H9 (cell line): ENCODE results near the gene TTC3. TPM values are rescaled to one million over a fixed set of nuclear protein-coding genes. Genes with fewer than 3 reads are reported as not detected.
A peak's percentile ranks its signal among the peaks of the same experiment; 100 is the strongest.

Experiments
- DNase-seq: peaks from one replicate; pipeline ENCODE4 v3.0.0-alpha.2; 2017
- H2AFZ ChIP-seq: one replicate; pipeline ENCODE4 v1.6.1; 2013; ENCODE audit warnings: mild to moderate bottlenecking, low read length, control low read depth, moderate library complexity
- H2AK5ac ChIP-seq: 2 replicates; pipeline ENCODE4 v1.6.1; 2013; ENCODE audit warnings: low read length, control low read depth, mixed read lengths; ENCODE audit not compliant: insufficient read length
- H2BK120ac ChIP-seq: one replicate; pipeline ENCODE4 v1.6.1; 2013; ENCODE audit warnings: low read depth, mild to moderate bottlenecking, low read length, control low read depth, inconsistent platforms; ENCODE audit not compliant: poor library complexity, severe bottlenecking
- H2BK12ac ChIP-seq: 2 replicates; pipeline ENCODE4 v1.6.1; 2013; ENCODE audit warnings: low read length, control low read depth, mixed read lengths, low read depth; ENCODE audit not compliant: insufficient read length
- H2BK15ac ChIP-seq: 2 replicates; pipeline ENCODE4 v1.6.1; 2013; ENCODE audit warnings: low read depth, low read length, control low read depth
- H2BK20ac ChIP-seq: one replicate; pipeline ENCODE4 v1.6.1; 2013; ENCODE audit warnings: low read depth, mild to moderate bottlenecking, low read length, control low read depth, inconsistent platforms; ENCODE audit not compliant: poor library complexity, severe bottlenecking
- H2BK5ac ChIP-seq: 2 replicates; pipeline ENCODE4 v1.6.1; 2013; ENCODE audit warnings: low read length, control low read depth, mixed read lengths; ENCODE audit not compliant: insufficient read length
- H3K14ac ChIP-seq: 2 replicates; pipeline ENCODE4 v1.6.1; 2013; ENCODE audit warnings: low read length, control low read depth; ENCODE audit not compliant: insufficient read depth
- H3K18ac ChIP-seq: 2 replicates; pipeline ENCODE4 v1.6.1; 2013; ENCODE audit warnings: low read depth, mild to moderate bottlenecking, mixed read lengths, low read length, control low read depth; ENCODE audit not compliant: insufficient read length
- H3K23ac ChIP-seq: 2 replicates; pipeline ENCODE4 v1.6.1; 2013; ENCODE audit warnings: low read length, control low read depth, mixed read lengths, low read depth; ENCODE audit not compliant: insufficient read length
- H3K23me2 ChIP-seq: 2 replicates; pipeline ENCODE4 v1.6.1; 2013; ENCODE audit warnings: low read depth, mild to moderate bottlenecking, mixed read lengths, low read length, control low read depth; ENCODE audit not compliant: insufficient read length, poor library complexity, severe bottlenecking
- H3K27ac ChIP-seq: 2 replicates; pipeline ENCODE4 v1.5.1; 2013; ENCODE audit warnings: low read length, control low read depth, mixed read lengths, low read depth; ENCODE audit not compliant: insufficient read length
- H3K27me3 ChIP-seq: 2 replicates; pipeline ENCODE4 v1.6.1; 2013; ENCODE audit warnings: low read length, control low read depth, inconsistent platforms; ENCODE audit not compliant: insufficient read depth
- H3K4ac ChIP-seq: 2 replicates; pipeline ENCODE4 v1.6.1; 2013; ENCODE audit warnings: low read depth, mild to moderate bottlenecking, control low read depth, inconsistent platforms, low read length, moderate library complexity
- H3K4me1 ChIP-seq: 2 replicates; pipeline ENCODE4 v1.6.1; 2013; ENCODE audit warnings: low read length, control low read depth, inconsistent platforms; ENCODE audit not compliant: insufficient read depth
- H3K4me2 ChIP-seq: 2 replicates; pipeline ENCODE4 v1.6.1; 2013; ENCODE audit warnings: low read length, control low read depth, mixed read lengths; ENCODE audit not compliant: insufficient read length, insufficient read depth
- H3K56ac ChIP-seq: 2 replicates; pipeline ENCODE4 v1.6.1; 2013; ENCODE audit warnings: low read depth, mild to moderate bottlenecking, mixed read lengths, low read length, control low read depth; ENCODE audit not compliant: insufficient read length
- H3K79me1 ChIP-seq: 2 replicates; pipeline ENCODE4 v1.6.1; 2013; ENCODE audit warnings: low read depth, mild to moderate bottlenecking, moderate library complexity, low read length, control low read depth, inconsistent platforms; ENCODE audit not compliant: insufficient read depth, poor library complexity, severe bottlenecking
- H3K79me2 ChIP-seq: 2 replicates; pipeline ENCODE4 v1.6.1; 2013; ENCODE audit warnings: low read length, control low read depth, inconsistent platforms; ENCODE audit not compliant: insufficient read depth
- H3K9ac ChIP-seq: 2 replicates; pipeline ENCODE4 v1.6.1; 2013; ENCODE audit warnings: low read length, control low read depth, mixed read lengths; ENCODE audit not compliant: insufficient read length; ENCODE audit errors: extremely low read depth
- H3K9me3 ChIP-seq: one replicate; pipeline ENCODE4 v1.6.1; 2013; ENCODE audit warnings: low read depth, low read length, inconsistent platforms; ENCODE audit not compliant: control insufficient read depth
- H3T11ph ChIP-seq: one replicate; pipeline ENCODE4 v1.6.1; 2013; ENCODE audit warnings: mild to moderate bottlenecking, low read length, control low read depth, inconsistent platforms
- H4K20me1 ChIP-seq: one replicate; pipeline ENCODE4 v1.6.1; 2013; ENCODE audit not compliant: control insufficient read depth, insufficient read length, insufficient read depth
- H4K5ac ChIP-seq: 2 replicates; pipeline ENCODE4 v1.6.1; 2013; ENCODE audit warnings: low read depth, mild to moderate bottlenecking, mixed read lengths, low read length, control low read depth; ENCODE audit not compliant: insufficient read length
- H4K8ac ChIP-seq: replicated peaks from 2 replicates; pipeline ENCODE4 v1.6.1; 2013; ENCODE audit warnings: low read length, control low read depth, mixed read lengths, low read depth; ENCODE audit not compliant: insufficient read length
- H4K91ac ChIP-seq: 2 replicates; pipeline ENCODE4 v1.6.1; 2013; ENCODE audit warnings: low read depth, mild to moderate bottlenecking, moderate library complexity, mixed read lengths, low read length, control low read depth; ENCODE audit not compliant: insufficient read length
- H3K27ac Mint-ChIP-seq, 3 experiments: 2 replicates in 2 of 3; 3 replicates in 1 of 3; pipeline ENCODE4 v1.8.0; 2020 to 2021; ENCODE audit warnings: mixed read lengths in 3 of 3, mild to moderate bottlenecking in 1 of 3, moderate library complexity in 1 of 3
- H3K27me3 Mint-ChIP-seq: 2 replicates; pipeline ENCODE4 v1.8.0; 2021; ENCODE audit warnings: low read depth, mild to moderate bottlenecking, moderate library complexity, mixed read lengths
- H3K36me3 Mint-ChIP-seq, 3 experiments: 2 replicates in 2 of 3; 3 replicates in 1 of 3; pipeline ENCODE4 v1.8.0; 2020 to 2021; ENCODE audit warnings: low read depth in 3 of 3, mixed read lengths in 3 of 3; ENCODE audit not compliant: insufficient read depth in 1 of 3
- H3K4me1 Mint-ChIP-seq, 2 experiments: 2 replicates each; pipeline ENCODE4 v1.8.0; 2020; ENCODE audit warnings: mixed read lengths in 2 of 2
- H3K4me3 Mint-ChIP-seq, 2 experiments: 2 replicates in 1 of 2; 3 replicates in 1 of 2; pipeline ENCODE4 v1.8.0; 2020 to 2021; ENCODE audit warnings: mild to moderate bottlenecking in 2 of 2, mixed read lengths in 2 of 2, moderate library complexity in 1 of 2
- H3K9me3 Mint-ChIP-seq, 2 experiments: 2 replicates in 1 of 2; 3 replicates in 1 of 2; pipeline ENCODE4 v1.8.0; 2020; ENCODE audit warnings: mild to moderate bottlenecking in 2 of 2, mixed read lengths in 2 of 2, moderate library complexity in 1 of 2
- WGBS: extraction: QIAGEN DNeasy Blood & Tissue Kit; methylation state at CpG from one replicate; pipeline ENCODE4 v1.1.7; 2013; ENCODE audit warnings: missing lambda C conversion rate, low lambda C conversion rate, mixed read lengths; ENCODE audit not compliant: insufficient read length; ENCODE audit errors: extremely low coverage; 5-methylcytosine and 5-hydroxymethylcytosine counted together
- total RNA-seq: library from RNA; stranded (reverse); gene quantifications from 2 replicates; pipeline ENCODE4 v1.2.1, GENCODE V29; 2021
- TF ChIP-seq, protein P1 (sequence below): fragments of 200-600 bp; sonication (generic); conservative IDR thresholded peaks from 3 replicates; pipeline ENCODE4 v1.8.0; 2021; ENCODE audit warnings: antibody characterized with exemption, mild to moderate bottlenecking

Gene TTC3
- total RNA-seq, 1 experiment from 2014 or later: 46.5 TPM

DNA sequence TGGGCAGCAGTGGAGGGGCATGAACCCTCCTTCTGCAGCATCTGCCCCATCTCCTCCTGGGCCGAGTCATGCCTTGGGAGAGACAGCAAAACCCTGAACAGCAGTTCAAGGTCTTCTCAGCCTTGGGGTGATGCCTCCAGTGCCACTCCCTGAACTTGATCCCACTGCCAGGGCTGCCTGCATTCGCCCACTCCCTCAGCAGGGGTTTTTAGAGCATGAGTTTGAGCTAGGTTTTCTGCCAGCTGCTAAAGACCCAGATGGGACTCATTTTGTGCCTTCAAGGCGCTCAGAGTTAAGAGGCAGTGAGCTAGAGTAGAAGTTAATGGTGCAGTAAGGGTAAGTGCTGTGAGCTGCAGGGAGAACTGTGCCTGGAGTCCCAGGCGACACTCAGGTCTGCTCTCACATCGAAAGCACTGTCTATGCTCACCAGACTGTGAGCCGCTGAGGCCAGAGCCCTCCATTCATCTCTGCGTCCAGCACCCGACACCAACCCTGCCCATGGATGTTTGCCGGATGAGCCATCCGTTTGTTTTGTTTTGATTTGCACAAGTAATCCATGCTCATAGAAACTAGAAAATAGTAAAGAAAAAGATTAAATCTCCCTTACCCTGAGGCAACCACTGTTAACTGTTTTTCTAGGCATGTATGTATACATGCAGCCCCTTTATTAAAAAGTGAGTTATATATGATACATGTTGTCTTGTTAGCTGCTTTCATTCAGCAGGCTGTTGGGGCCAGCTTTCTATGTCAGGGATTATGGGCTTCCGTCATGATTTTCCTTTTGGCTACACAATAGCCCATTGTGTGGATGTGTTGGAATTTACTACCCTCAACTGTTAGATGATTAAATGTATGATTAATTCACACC is 126.2 kb downstream of the TTC3 start:
- peaks cover 12 to 30% (median 20%) of the 10 kb centered on the region in 3 experiments; a peak in 6 of 7 replicates for H3K36me3 Mint-ChIP-seq
- WGBS: no CpG with 5 or more reads among the region's 11 CpGs

More for the DNA sequence above, 126.2 kb downstream of the TTC3 start:
- no peak overlapping the region for H4K91ac ChIP-seq
- 0 out of 2 replicates have a peak, but pooled peaks cover 2% of the 10 kb centered on the region for H3K4me1 ChIP-seq
- no peak overlapping the region for H3K27ac ChIP-seq
- Mint-ChIP-seq H3K4me1 (peaks cover 12 to 14% of the 10 kb centered on the region in 2 experiments), H3K27ac (peak overlapping the region in 1 of 3 experiments; percentile 37; a peak in 1 of 7 replicates), H3K27me3 (no peaks in the 10 kb centered on the region), H3K9me3 (no peaks in the 10 kb centered on the region), H3K4me3 (no peak overlapping the region)
- no peak overlapping the region for H2BK15ac ChIP-seq
- no peaks in the 10 kb centered on the region for H4K20me1 ChIP-seq
- no peak overlapping the region for H4K5ac ChIP-seq
- H2BK20ac ChIP-seq: no peak overlapping the region
- TF ChIP-seq, protein P1, sequence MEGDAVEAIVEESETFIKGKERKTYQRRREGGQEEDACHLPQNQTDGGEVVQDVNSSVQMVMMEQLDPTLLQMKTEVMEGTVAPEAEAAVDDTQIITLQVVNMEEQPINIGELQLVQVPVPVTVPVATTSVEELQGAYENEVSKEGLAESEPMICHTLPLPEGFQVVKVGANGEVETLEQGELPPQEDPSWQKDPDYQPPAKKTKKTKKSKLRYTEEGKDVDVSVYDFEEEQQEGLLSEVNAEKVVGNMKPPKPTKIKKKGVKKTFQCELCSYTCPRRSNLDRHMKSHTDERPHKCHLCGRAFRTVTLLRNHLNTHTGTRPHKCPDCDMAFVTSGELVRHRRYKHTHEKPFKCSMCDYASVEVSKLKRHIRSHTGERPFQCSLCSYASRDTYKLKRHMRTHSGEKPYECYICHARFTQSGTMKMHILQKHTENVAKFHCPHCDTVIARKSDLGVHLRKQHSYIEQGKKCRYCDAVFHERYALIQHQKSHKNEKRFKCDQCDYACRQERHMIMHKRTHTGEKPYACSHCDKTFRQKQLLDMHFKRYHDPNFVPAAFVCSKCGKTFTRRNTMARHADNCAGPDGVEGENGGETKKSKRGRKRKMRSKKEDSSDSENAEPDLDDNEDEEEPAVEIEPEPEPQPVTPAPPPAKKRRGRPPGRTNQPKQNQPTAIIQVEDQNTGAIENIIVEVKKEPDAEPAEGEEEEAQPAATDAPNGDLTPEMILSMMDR: no peak
- no peak overlapping the region for H2AK5ac ChIP-seq
- no peak overlapping the region for H3K4ac ChIP-seq
- H2BK12ac ChIP-seq: no peak overlapping the region
- H3K27me3 ChIP-seq: no peaks in the 10 kb centered on the region
- no peak overlapping the region for H3K18ac ChIP-seq
- no peak overlapping the region for H3K56ac ChIP-seq
- no peaks in the 10 kb centered on the region for H3K9me3 ChIP-seq
- H2BK5ac ChIP-seq: no peak overlapping the region
- no peaks in the 10 kb centered on the region for H3K79me1 ChIP-seq
- H2AFZ ChIP-seq: no peak overlapping the region
- H3K23ac ChIP-seq: no peak overlapping the region
- H3K14ac ChIP-seq: no peak overlapping the region
- no peak overlapping the region for H2BK120ac ChIP-seq
- DNase-seq: no peak
- H3K4me2 ChIP-seq: no peak overlapping the region
- H3T11ph ChIP-seq: no peak overlapping the region
- H3K23me2 ChIP-seq: no peaks in the 10 kb centered on the region
- no peak overlapping the region for H3K9ac ChIP-seq
- H4K8ac ChIP-seq: no peak overlapping the region
- no peaks in the 10 kb centered on the region for H3K79me2 ChIP-seq
